HG02610 (cell line): ENCODE data around the gene BTBD7.

Experiments
- ATAC-seq: cut with Tn5 transposase; IDR thresholded peaks from one replicate; pipeline ENCODE4 v1.9.1; 2021; ENCODE audit warnings: mild to moderate bottlenecking, moderate library complexity; ENCODE audit not compliant: unreplicated experiment

Gene BTBD7

GRCh38 chr14:93206793-93207467, 125.9 kb downstream of the BTBD7 start, which contains the start of the genes GON7 and UBR7:
Gene GON7 (minus strand): TSS chr14:93207065. CDS start chr14:93207037, 28 bp downstream.
Gene UBR7 (plus strand): TSS chr14:93207256. CDS start chr14:93207292, 36 bp downstream.
- peak; percentile 90 for ATAC-seq

GRCh38 chr14:93201155-93201704, 131.6 kb downstream of the BTBD7 start:
- ATAC-seq, result no peak

- no peak for ATAC-seq
Observed at GRCh38 chr14:93200553-93200952, 132.3 kb downstream of the BTBD7 start.

GRCh38 chr14:93199031-93199430, 133.8 kb downstream of the BTBD7 start:
- ATAC-seq, result no peak

GRCh38 chr14:93195316-93195999, 137.4 kb downstream of the BTBD7 start:
- no peak for ATAC-seq
